OCI-LY3 (cell line): ENCODE results near the gene IFT27.

Source experiments
- H2AFZ ChIP-seq: fragments of 200-600, 300-600 bp; shearing (Covaris generic); 2 replicates; pipeline ENCODE4 v1.6.0; 2014; ENCODE audit warnings: antibody characterized with exemption, low read depth, low read length
- H3K27ac ChIP-seq: fragments of 200-600, 300-600 bp; sonication (generic); 2 replicates; pipeline ENCODE4 v1.5.1; 2014; ENCODE audit warnings: mild to moderate bottlenecking, low read length, moderate library complexity, mixed read lengths
- H3K27me3 ChIP-seq: fragments of 200-600, 300-600 bp; sonication (generic); 2 replicates; pipeline ENCODE4 v1.6.1; 2014; ENCODE audit warnings: low read depth, low read length, mixed read lengths
- H3K36me3 ChIP-seq: fragments of 200-600, 300-600 bp; sonication (generic); replicated peaks from 2 replicates; pipeline ENCODE3; 2014; ENCODE audit warnings: low read depth, low read length, mixed read lengths
- H3K4me1 ChIP-seq: fragments of 300-600, 200-600 bp; sonication (generic); 2 replicates; pipeline ENCODE4 v1.6.1; 2014; ENCODE audit warnings: low read length, mixed read lengths
- H3K4me2 ChIP-seq: fragments of 200-600, 300-600 bp; sonication (generic); 2 replicates; pipeline ENCODE4 v1.6.1; 2014; ENCODE audit warnings: low read length, mixed read lengths
- H3K4me3 ChIP-seq: fragments of 300-600, 200-600 bp; sonication (generic); 2 replicates; pipeline ENCODE4 v1.5.1; 2014; ENCODE audit warnings: antibody characterized with exemption, mild to moderate bottlenecking, low read length, moderate library complexity
- H3K79me2 ChIP-seq: fragments of 300-600, 200-600 bp; shearing (Covaris generic); 2 replicates; pipeline ENCODE4 v1.6.1; 2014; ENCODE audit warnings: mild to moderate bottlenecking, low read length, mixed read lengths
- H3K9ac ChIP-seq: fragments of 300-600, 200-600 bp; shearing (Covaris generic); 2 replicates; pipeline ENCODE4 v1.6.0; 2014; ENCODE audit warnings: mild to moderate bottlenecking, low read length, moderate library complexity
- H3K9me3 ChIP-seq: fragments of 200-600, 300-600 bp; shearing (Covaris generic); 2 replicates; pipeline ENCODE4 v1.6.1; 2014; ENCODE audit warnings: low read length, mixed read lengths; ENCODE audit not compliant: insufficient read depth
- H4K20me1 ChIP-seq: fragments of 200-600, 300-600 bp; sonication (generic); 2 replicates; pipeline ENCODE4 v1.6.1; 2016; ENCODE audit warnings: low read length, mixed read lengths; ENCODE audit not compliant: insufficient read depth
- CTCF ChIP-seq: fragments of 200-600, 300-600 bp; sonication (generic); IDR thresholded peaks from 2 replicates; pipeline ENCODE4 v1.5.1; 2014; ENCODE audit warnings: antibody characterized with exemption, low read length, low read depth
- EZH2phosphoT487 ChIP-seq: fragments of 200-600 bp; shearing (Covaris generic); IDR thresholded peaks from 2 replicates; pipeline ENCODE4 v1.6.1; 2018; ENCODE audit warnings: antibody characterized with exemption, mixed run types, low read depth

The IFT27 gene

GRCh38 chr22:36744791-36745190 is 31.1 kb downstream of the IFT27 start:
- H3K4me3 ChIP-seq, result no peak overlapping the region
- H3K27ac ChIP-seq, result no peak overlapping the region
- H2AFZ ChIP-seq, result no peak overlapping the region
- no peaks in the 10 kb centered on the region for H3K4me1 ChIP-seq
- H3K79me2 ChIP-seq, result no peaks in the 10 kb centered on the region
- no peak for TF ChIP-seq CTCF
- TF ChIP-seq EZH2phosphoT487, result no peak
- no peaks in the 10 kb centered on the region for H4K20me1 ChIP-seq
- H3K27me3 ChIP-seq, result 0 out of 2 replicates have a peak, but pooled peaks cover 5% of the 10 kb centered on the region
- no peak overlapping the region for H3K9ac ChIP-seq
- H3K9me3 ChIP-seq, result no peaks in the 10 kb centered on the region
- no peaks in the 10 kb centered on the region for H3K36me3 ChIP-seq
- no peak overlapping the region for H3K4me2 ChIP-seq

DNA sequence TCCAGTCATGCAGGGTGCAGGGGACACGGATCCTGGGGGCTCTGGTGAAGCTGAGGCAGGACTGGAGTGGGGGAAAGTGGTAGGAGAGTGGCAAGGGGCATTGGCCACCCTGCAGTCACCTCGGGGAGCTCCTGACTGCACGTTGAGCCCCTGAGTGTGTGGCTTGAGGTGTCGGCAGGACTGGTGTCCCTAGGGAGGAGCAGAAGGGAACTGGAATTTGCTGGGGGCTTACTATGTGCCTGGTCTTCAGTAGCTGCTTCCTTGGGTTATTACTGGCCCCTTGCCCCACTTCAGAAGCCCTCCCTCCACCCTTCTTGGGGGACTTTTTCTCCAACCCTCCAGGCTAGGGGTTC is 31.5 kb downstream of the IFT27 start:
- Histone ChIP-seq H3K4me2 (no peak overlapping the region), H3K9me3 (no peaks in the 10 kb centered on the region), H3K36me3 (no peaks in the 10 kb centered on the region), H3K9ac (no peak overlapping the region), H4K20me1 (no peaks in the 10 kb centered on the region), H3K27ac (no peak overlapping the region), H3K4me1 (no peaks in the 10 kb centered on the region), H3K79me2 (no peaks in the 10 kb centered on the region), H2AFZ (no peak overlapping the region), H3K4me3 (no peak overlapping the region), H3K27me3 (peaks cover 6% of the 10 kb centered on the region; the same call in 1 of the 2 replicates)
- TF ChIP-seq EZH2phosphoT487, result no peak
- no peak for TF ChIP-seq CTCF

DNA sequence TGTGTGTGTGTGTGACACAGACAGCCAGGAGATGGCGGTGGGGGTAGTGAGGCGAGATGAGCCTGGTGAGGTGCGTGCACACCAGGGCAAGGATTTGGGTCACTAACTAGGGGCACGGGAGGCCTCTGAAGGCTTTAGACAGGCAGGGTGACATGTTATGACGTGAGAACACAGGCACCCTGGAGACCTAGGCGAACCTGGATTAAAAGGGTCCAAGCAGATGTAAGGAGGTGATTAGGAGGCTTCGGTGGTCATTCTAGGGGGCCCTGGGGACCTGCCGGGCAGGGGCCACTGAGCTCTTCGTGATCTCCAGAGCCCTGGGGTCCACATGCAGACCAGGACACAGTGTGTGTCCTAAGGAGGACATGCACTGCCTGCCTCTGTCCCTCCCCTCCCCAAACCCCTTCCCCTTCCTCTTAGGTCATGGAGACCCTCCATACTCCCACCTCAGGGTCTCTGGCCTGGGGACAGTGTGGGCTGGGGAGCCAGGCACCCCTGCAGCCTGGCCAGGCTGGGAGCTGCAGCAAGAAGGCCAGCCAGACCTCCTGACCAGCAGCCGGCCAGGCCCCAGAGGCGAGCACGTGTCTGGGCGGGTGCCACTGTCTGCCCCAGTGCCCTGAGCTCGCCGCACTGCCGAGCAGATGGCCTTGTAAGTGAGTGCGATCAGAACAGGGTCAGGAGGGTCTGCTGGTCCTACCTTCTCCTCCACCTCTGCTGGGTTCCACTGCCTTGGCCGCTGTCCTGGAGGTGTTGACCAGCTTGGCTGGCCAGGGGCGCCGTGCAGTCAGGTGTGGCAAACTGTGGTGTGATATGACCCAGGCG is 32.1 kb downstream of the IFT27 start:
- Histone ChIP-seq H3K9ac (no peak overlapping the region), H3K4me2 (no peak overlapping the region), H3K27me3 (peaks cover 11% of the 10 kb centered on the region; the same call in 1 of the 2 replicates), H3K9me3 (no peaks in the 10 kb centered on the region), H2AFZ (no peak overlapping the region), H3K27ac (no peak overlapping the region), H3K79me2 (no peaks in the 10 kb centered on the region), H3K36me3 (no peaks in the 10 kb centered on the region), H3K4me3 (no peak overlapping the region), H4K20me1 (no peaks in the 10 kb centered on the region), H3K4me1 (no peaks in the 10 kb centered on the region)
- TF ChIP-seq CTCF, result no peak
- TF ChIP-seq EZH2phosphoT487, result no peak

DNA sequence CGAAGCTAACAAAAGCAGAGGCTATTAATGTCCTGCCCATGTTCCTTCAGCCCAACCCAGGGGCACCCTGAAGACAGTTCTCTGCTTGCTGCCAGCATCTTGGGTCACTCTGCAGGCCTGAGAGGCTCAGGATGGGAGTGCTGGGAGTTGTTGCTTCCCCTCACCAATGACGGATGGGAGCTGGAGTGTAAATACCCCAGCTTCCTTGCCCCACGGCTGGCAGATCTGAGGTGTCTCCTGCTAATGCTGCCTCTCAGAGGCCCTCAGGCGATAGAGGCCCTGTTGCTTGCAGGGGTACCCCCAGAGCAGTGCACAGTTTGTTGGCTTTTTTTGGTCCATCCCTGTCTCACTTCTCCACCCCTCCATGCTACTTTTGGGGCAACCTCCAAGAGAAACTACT is 32.9 kb downstream of the IFT27 start:
- no peak overlapping the region for H3K4me3 ChIP-seq
- no peak overlapping the region for H3K4me2 ChIP-seq
- no peak overlapping the region for H2AFZ ChIP-seq
- H3K36me3 ChIP-seq, result no peaks in the 10 kb centered on the region
- H3K9ac ChIP-seq, result no peak overlapping the region
- no peaks in the 10 kb centered on the region for H3K79me2 ChIP-seq
- no peak overlapping the region for H3K27ac ChIP-seq
- no peaks in the 10 kb centered on the region for H4K20me1 ChIP-seq
- TF ChIP-seq EZH2phosphoT487 (no peak), CTCF (no peak)
- no peaks in the 10 kb centered on the region for H3K4me1 ChIP-seq
- H3K27me3 ChIP-seq, result peaks cover 16% of the 10 kb centered on the region; the same call in 1 of the 2 replicates
- no peaks in the 10 kb centered on the region for H3K9me3 ChIP-seq
